ENCODE data around the gene TRAM2. TPM values are rescaled to one million over a fixed set of nuclear protein-coding genes. Genes with fewer than 3 reads are reported as not detected.

TRAM2 gene, protein sequence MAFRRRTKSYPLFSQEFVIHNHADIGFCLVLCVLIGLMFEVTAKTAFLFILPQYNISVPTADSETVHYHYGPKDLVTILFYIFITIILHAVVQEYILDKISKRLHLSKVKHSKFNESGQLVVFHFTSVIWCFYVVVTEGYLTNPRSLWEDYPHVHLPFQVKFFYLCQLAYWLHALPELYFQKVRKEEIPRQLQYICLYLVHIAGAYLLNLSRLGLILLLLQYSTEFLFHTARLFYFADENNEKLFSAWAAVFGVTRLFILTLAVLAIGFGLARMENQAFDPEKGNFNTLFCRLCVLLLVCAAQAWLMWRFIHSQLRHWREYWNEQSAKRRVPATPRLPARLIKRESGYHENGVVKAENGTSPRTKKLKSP
- 11.0 TPM for total RNA-seq

DNA sequence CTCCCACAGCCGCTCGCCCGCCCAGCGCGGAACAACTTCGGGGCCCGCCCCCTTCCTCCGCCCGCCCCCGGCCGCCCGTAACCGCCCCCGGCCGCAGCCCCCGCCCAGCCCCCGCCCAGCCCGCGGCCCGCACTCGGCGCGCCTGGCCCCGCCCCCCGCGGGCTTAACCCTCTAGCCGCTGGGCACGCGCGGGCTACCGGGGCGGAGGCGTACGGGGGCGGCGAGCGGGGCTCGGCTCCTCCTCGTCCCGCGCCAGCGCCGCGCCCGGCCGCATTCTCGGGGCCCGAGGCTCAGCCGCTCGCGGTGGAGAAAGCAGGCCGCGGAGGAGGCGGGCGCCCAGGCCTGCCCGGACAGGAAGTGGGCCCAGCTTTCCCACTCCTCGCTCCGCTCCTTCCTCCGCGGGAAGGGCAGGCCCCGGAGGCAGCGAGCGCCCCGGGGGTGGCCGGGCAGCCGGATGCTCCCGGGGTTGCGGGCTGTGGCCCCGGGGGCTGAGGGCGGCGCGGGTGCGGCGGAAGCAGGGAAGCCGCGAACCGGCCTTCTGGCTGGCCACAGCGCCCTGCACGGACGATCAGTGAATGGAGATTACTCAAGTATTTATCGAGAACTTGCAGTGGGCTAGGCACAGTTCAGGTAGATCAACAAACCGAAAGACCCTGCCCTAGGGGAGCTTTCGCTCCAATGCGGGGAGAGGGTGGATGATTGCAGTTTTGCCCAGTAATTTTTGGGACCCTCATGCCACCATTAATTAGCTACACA is at the start of gene TRAM2:
Gene TRAM2 (minus strand): TSS at position 39 of the 756 bp plus-strand sequence. CDS start 145 bp downstream, outside the sequence.
- TF ChIP-seq POLR2A (IDR thresholded peaks at IDR 0.05) (peak in 1 of 2 donors; percentile 26), POLR2AphosphoS5 (IDR thresholded peaks at IDR 0.05; ENCODE audit: insufficient read depth in 1 of 2, low read depth in 1 of 2) (no peak)
- TF ChIP-seq, protein P1, sequence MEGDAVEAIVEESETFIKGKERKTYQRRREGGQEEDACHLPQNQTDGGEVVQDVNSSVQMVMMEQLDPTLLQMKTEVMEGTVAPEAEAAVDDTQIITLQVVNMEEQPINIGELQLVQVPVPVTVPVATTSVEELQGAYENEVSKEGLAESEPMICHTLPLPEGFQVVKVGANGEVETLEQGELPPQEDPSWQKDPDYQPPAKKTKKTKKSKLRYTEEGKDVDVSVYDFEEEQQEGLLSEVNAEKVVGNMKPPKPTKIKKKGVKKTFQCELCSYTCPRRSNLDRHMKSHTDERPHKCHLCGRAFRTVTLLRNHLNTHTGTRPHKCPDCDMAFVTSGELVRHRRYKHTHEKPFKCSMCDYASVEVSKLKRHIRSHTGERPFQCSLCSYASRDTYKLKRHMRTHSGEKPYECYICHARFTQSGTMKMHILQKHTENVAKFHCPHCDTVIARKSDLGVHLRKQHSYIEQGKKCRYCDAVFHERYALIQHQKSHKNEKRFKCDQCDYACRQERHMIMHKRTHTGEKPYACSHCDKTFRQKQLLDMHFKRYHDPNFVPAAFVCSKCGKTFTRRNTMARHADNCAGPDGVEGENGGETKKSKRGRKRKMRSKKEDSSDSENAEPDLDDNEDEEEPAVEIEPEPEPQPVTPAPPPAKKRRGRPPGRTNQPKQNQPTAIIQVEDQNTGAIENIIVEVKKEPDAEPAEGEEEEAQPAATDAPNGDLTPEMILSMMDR (IDR thresholded peaks at IDR 0.05) = peak in 1 of 3 experiments; percentile 8
- Histone ChIP-seq H3K4me3 (peak within 1 kb of the TSS; percentile 74 to 77), H3K27me3 (no peaks in the 10 kb centered on the region), H3K36me3 (no peaks in the 10 kb centered on the region), H3K9me3 (no peaks in the 10 kb centered on the region), H3K4me1 (peaks cover 42% of the 10 kb centered on the region), H3K27ac (peak within 1 kb of the TSS; percentile 89)
- intact Hi-C loops (cut with DNase I) = loop anchor here (2.0 to 5.0 kb wide), 2 partner anchors 65 to 156 kb away; partner anchors contain the start of gene EFHC1
- no peak for DNase-seq (ENCODE audit: extremely low spot score in 2 of 2)

DNA sequence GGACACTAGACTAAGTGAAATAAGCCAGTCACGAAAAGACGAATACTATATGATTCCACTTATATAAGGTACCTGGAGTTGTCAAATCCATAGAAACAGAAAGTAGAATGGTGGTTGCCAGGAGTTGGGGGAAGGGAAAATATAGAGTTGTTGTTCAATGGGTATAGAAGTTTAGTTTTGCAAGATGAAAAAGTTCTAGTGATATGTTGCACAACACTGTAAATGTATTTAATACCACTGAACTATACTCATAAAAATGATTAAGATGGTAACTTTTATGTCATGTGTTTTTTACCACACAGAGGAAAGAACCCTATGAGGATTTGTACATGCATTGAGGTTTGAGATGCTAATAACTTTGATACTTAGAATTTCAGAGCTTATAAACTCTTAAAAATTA is 46.0 kb upstream of the TRAM2 start:
- Histone ChIP-seq H3K4me1 (no peaks in the 10 kb centered on the region), H3K4me3 (no peak overlapping the region), H3K36me3 (no peaks in the 10 kb centered on the region), H3K27ac (no peak overlapping the region), H3K9me3 (no peaks in the 10 kb centered on the region), H3K27me3 (no peaks in the 10 kb centered on the region)
- TF ChIP-seq POLR2AphosphoS5 (IDR thresholded peaks at IDR 0.05; ENCODE audit: insufficient read depth in 1 of 2, low read depth in 1 of 2) = no peak
- TF ChIP-seq POLR2A (IDR thresholded peaks at IDR 0.05) = no peak
- TF ChIP-seq, protein P1 (IDR thresholded peaks at IDR 0.05) = no peak
- DNase-seq (ENCODE audit: extremely low spot score in 2 of 2) = no peak
- intact Hi-C loops (cut with DNase I) = no loop called here

DNA sequence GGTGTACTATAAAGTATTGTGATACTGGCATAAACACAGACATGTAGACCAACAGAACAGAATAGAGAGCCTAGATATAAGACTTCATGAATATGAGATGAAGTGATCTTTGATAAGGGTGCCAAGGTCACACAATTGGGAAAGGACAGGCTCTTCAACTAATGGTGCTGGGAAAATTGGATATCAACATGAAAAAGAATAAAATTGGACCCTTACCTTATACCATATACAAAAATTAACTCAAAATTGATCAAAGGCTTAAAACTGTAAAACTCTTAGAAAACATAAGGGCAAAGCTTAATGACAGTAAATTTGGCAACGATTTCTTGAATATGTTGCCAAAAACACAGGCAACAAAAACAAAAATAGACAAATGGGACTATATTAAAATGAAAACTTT is 44.8 kb upstream of the TRAM2 start:
- no peak for TF ChIP-seq POLR2AphosphoS5 (IDR thresholded peaks at IDR 0.05; ENCODE audit: insufficient read depth in 1 of 2, low read depth in 1 of 2)
- TF ChIP-seq, protein P1 (IDR thresholded peaks at IDR 0.05) = no peak
- TF ChIP-seq POLR2A (IDR thresholded peaks at IDR 0.05) = no peak
- no peaks in the 10 kb centered on the region for H3K9me3 ChIP-seq
- no peak for DNase-seq (ENCODE audit: extremely low spot score in 2 of 2)
- no peaks in the 10 kb centered on the region for H3K4me1 ChIP-seq
- no peak overlapping the region for H3K27ac ChIP-seq
- no peaks in the 10 kb centered on the region for H3K36me3 ChIP-seq
- H3K27me3 ChIP-seq = no peaks in the 10 kb centered on the region
- H3K4me3 ChIP-seq = no peak overlapping the region
- intact Hi-C loops (cut with DNase I) = no loop called here

DNA sequence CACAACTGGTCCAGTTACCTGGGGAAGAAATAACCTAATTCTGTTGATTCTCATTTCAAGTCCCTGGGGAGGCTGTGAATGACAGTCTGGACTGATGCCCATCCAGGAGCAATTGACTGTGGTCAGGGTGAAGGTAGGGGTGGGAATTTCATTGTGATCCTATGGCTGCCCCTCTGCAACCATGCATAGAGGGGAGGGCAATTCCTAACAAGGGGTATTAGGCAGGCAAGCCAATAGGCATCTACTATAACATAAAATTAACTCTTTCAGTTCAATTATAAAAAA is 44.0 kb upstream of the TRAM2 start:
- H3K27ac ChIP-seq = no peak overlapping the region
- no peaks in the 10 kb centered on the region for H3K4me1 ChIP-seq
- DNase-seq (ENCODE audit: extremely low spot score in 2 of 2) = no peak
- intact Hi-C loops (cut with DNase I) = no loop called here
- H3K9me3 ChIP-seq = no peaks in the 10 kb centered on the region
- H3K36me3 ChIP-seq = no peaks in the 10 kb centered on the region
- H3K27me3 ChIP-seq = no peaks in the 10 kb centered on the region
- H3K4me3 ChIP-seq = no peak overlapping the region
- TF ChIP-seq, protein P1 (IDR thresholded peaks at IDR 0.05) = no peak
- TF ChIP-seq POLR2AphosphoS5 (IDR thresholded peaks at IDR 0.05; ENCODE audit: insufficient read depth in 1 of 2, low read depth in 1 of 2) = no peak
- TF ChIP-seq POLR2A (IDR thresholded peaks at IDR 0.05) = no peak

All from vagina (tissue), 2 donors.